Mammary epithelial cell (primary cell): ENCODE measurements around the gene RBM17.

ENCODE experiments used
- EZH2 ChIP-seq: IDR thresholded peaks from 2 replicates; pipeline ENCODE4 v1.6.1; 2012; ENCODE audit warnings: low read length, inconsistent platforms, borderline replicate concordance
- TF ChIP-seq, protein P1 (sequence below), 2 donors: IDR thresholded peaks in 1 of 2; conservative IDR thresholded peaks in 1 of 2; 2 replicates each; pipeline ENCODE4 v1.5.1; 2011 to 2012; ENCODE audit warnings: inconsistent platforms in 2 of 2, low read length in 2 of 2, mild to moderate bottlenecking in 2 of 2, control low read depth in 1 of 2, low read depth in 1 of 2; ENCODE audit not compliant: insufficient read depth in 1 of 2; ENCODE audit errors: extremely low read depth in 1 of 2

DNA sequence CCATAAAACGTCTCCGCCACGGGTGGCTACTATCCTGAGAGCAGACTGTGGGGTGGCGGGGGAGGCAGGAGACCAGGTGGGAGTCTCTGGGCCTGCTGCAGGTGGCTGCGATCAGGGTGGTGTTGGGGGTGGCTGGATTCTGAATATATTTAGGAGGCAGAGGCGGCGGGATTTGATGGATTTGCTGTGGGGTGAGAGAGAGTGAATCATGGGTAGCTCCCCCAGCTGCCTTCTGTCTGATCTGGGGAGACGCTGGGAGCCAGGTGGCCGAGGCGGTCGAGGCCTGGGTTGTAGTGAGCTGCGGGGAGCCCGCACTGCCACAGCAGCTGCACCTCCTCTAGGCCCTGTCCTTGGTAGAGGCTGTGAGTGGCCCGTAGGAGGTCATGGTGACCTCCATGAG lies 65.7 kb downstream of the RBM17 start:
- TF ChIP-seq, protein P1, sequence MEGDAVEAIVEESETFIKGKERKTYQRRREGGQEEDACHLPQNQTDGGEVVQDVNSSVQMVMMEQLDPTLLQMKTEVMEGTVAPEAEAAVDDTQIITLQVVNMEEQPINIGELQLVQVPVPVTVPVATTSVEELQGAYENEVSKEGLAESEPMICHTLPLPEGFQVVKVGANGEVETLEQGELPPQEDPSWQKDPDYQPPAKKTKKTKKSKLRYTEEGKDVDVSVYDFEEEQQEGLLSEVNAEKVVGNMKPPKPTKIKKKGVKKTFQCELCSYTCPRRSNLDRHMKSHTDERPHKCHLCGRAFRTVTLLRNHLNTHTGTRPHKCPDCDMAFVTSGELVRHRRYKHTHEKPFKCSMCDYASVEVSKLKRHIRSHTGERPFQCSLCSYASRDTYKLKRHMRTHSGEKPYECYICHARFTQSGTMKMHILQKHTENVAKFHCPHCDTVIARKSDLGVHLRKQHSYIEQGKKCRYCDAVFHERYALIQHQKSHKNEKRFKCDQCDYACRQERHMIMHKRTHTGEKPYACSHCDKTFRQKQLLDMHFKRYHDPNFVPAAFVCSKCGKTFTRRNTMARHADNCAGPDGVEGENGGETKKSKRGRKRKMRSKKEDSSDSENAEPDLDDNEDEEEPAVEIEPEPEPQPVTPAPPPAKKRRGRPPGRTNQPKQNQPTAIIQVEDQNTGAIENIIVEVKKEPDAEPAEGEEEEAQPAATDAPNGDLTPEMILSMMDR (conservative IDR thresholded peaks at IDR 0.05 in 1 of 2, IDR thresholded peaks at IDR 0.05 in 1 of 2; ENCODE audit: extremely low read depth in 1 of 2, insufficient read depth in 1 of 2, low read depth in 1 of 2, low read length in 2 of 2): no peak
- TF ChIP-seq EZH2: no peak
